OCI-M1 (cell line): Measurements from ENCODE around the gene MAMLD1.
A peak's percentile ranks its signal among the peaks of the same experiment; 100 is the strongest.
"Not testable (repeated sequence)": the region's sequence is repeated elsewhere in the genome, so short reads cannot be mapped to it uniquely, and the experiment has no call there.

Experiments used
- DNase-seq: peaks from one replicate; lab custom pipeline; 2025; lab: John Stamatoyannopoulos, UW

Gene MAMLD1

DNA sequence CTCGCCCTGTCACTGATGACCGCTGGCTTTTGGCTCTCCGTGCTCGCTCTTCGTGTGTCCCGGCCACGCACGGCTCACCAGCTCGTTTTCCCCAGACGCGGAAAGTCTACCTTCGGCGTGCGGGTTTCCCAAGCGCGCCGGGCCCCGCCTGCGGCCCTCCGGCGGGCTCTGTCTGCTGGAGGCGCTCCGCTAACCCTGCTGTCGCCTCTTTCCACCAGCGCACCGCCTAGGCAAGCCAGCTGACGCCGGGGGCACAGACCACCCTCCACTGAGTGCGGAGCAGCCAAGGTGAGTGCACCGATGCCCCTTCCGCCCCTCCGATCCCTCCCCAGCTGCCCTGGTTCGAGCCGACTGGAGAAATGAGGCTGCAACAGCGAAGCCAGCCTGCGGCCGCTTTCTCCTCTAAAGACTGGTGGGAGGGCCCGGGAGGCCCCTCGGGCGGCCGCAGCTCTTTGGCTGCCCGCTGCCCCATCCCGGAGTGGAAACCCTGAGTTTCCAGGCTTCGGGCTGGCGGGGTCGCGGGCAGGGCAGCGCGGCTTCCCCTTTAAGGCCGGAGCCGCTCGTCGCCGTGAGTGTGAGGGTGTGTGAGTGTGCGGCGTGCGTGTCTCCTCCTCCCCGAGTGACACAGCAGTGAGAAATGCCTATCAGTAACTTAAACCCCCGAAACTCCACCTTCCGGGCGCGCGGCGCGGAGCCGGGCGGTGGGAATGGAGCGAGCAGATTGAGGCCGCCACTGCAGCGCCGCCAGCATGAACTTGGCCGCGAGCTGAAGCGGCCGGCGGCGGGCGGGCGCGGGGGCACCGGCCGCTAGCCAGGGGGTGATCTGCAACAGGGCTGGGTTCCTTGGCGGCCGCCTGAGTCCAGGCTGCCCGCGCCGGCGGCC lies at the start of gene MAMLD1:
MAMLD1 (plus strand) TSS at position 719 of the 883 bp plus-strand sequence. CDS start 82,200 bp downstream, outside the sequence.
- DNase-seq: peak; percentile 60

- DNase-seq: no peak
Observed at GRCh38 chrX:150313514-150313913, 49.6 kb upstream of the MAMLD1 start.

- DNase-seq: no peak
Observed at GRCh38 chrX:150314186-150314585, 48.9 kb upstream of the MAMLD1 start.

GRCh38 chrX:150316564-150316963 lies 46.6 kb upstream of the MAMLD1 start:
- DNase-seq: no peak

GRCh38 chrX:150323020-150323419 lies 40.1 kb upstream of the MAMLD1 start:
- DNase-seq: no peak

- DNase-seq: no peak
Observed at GRCh38 chrX:150324035-150324728, 38.9 kb upstream of the MAMLD1 start.

GRCh38 chrX:150324919-150325318 lies 38.2 kb upstream of the MAMLD1 start:
- no peak for DNase-seq

GRCh38 chrX:150326541-150327247 lies 36.4 kb upstream of the MAMLD1 start:
- DNase-seq: no peak

DNA sequence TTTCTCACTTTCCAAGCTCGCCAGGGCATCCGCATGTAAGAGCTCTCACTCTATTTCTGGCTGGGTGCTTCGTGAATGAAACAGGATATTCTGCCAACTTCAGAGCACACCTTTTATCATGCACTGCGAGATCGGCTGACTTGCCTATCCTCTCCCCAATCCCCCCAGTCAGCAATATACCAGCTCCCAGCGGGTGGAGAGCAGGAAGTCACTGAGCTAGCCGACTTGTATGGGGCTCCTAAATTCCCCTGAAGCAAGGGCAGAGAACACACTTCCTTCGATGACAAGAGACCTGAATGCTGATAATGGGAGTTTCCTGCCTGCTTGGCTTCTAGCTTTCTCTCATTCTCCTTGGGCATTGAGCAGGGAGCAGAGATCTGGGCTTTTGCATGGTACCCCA lies 33.8 kb upstream of the MAMLD1 start:
- DNase-seq: no peak

GRCh38 chrX:150329868-150330267 lies 33.2 kb upstream of the MAMLD1 start:
- no peak for DNase-seq

GRCh38 chrX:150332023-150332422 lies 31.1 kb upstream of the MAMLD1 start:
- DNase-seq: no peak

GRCh38 chrX:150334100-150334499 lies 29.0 kb upstream of the MAMLD1 start:
- DNase-seq: no peak

DNA sequence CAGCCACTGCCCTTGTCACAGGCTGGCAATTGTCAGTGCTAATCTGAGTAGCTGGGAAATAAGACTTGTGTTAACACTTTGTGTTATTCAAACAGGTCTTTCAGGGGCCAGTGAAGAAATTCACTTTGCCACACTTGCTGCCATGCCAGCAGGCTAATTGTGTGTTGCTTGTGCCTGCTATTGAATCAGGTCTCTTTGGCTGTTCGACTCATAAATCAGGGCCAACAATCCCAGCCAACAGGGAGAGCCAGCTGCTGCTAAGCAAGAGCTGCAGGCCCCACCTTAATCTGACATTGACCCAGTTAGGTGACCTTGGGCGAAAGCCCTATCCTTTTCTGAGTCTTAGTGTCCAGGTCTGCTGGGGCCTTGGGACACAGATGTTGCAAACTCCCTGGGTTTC lies 28.1 kb upstream of the MAMLD1 start:
- no peak for DNase-seq

GRCh38 chrX:150337026-150337425 lies 26.1 kb upstream of the MAMLD1 start:
- DNase-seq: no peak

DNA sequence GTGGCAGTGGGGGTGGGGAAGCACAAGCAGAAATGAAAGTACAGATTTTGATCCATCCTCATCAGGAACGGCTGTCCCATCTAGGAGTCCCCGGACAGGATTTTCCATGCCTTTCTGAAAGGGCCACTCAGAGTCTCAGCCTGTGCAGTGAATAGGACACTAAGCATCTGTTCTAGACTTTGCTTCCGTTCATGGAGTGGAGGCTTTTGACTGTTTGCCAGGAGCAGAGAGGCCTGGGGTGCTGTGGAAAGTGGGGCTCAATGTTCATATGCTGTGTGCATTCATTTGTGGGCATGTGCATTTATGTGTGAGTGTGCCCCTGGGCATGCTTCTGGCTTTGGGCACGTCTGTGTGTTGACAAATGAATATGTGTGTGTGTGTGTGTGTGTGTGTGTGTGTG lies 25.6 kb upstream of the MAMLD1 start:
- no peak for DNase-seq

- DNase-seq: no peak
Observed at GRCh38 chrX:150338615-150339014, 24.5 kb upstream of the MAMLD1 start.

DNA sequence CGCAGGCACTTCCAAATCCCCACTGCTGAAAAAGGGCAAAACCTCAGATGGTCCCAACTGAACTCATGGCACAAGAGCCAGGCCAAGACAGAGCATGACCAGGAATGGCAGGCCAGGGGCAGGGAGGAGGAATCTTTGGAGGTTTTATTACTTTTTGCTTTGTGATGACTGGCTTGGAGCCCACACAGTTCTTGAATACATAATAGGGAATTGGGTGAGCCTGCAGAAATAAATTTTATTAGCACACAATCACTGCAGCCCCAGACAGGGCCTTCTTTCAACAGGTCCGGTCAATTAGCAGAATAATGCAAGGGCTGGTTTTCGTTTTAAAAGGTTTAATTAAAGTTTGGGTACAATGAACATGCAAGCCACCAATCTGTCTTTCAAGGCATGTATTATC lies 23.4 kb upstream of the MAMLD1 start:
- no peak for DNase-seq

DNA sequence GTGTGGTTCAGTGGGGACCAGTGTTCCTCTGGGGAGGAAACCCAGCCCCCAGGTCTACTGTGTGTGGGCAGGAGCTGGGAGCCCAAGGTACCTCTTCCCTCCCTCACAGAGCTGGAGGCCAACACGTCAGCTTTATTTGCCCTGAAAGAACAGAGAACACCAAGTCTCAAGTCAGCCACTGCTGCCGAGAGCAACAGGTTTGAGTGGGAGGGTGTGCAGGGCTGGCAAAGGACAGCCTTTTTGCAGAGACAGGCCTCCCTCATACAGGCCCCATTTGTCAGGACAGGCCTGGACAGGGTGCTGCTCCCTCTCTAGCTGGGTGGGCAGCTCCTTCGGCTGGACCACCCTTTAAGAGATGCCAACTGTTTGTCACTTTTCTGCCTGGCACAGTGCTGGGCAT lies 22.8 kb upstream of the MAMLD1 start:
- DNase-seq: not testable (repeated sequence)

- DNase-seq: no peak
Observed at GRCh38 chrX:150347471-150347870, 15.6 kb upstream of the MAMLD1 start.

- DNase-seq: no peak
Observed at GRCh38 chrX:150348365-150348764, 14.8 kb upstream of the MAMLD1 start.

GRCh38 chrX:150352114-150352513 lies 11.0 kb upstream of the MAMLD1 start:
- DNase-seq: no peak

DNA sequence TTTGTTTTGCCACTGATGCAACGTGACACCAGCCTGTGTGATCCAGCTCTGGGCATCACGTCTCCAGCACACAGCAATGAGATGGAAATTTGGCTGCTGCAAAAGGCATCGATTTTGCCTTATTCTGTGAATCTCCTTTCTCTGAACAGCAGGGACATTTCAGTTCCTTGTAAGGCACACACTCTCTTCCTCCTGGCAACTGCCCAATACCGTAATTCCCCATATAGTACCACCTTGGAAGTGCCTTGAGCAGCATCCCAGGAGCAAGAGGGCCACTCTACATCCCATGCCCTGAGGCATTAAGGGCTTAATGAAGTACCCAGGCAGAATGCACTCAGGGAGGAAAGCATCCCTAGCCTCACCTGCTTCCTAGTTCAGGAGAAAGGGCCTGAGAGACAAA lies 10.5 kb upstream of the MAMLD1 start:
- DNase-seq: peak; percentile 47

DNA sequence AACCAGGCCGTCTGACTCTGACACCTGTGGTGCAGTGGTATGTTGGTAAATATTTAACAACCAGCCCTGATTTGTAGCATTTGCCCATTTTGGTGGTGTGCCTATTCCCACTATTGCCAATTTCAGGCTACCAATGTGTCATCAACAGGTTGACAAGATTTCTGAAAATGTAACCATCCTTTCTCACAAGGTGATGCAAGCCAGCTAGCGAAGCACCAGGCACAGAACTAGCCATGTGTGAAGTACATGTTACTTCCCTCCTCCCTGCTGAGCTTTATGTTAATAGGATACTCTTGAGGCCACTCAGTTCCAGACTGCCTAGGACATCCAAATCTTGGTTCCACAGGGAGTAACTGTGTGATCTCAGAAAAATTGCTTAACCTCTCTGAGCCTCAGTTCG lies 7.2 kb upstream of the MAMLD1 start:
- no peak for DNase-seq
